ENCODE measurements around the gene FGF23.

- TF ChIP-seq POLR2AphosphoS5 (IDR thresholded peaks at IDR 0.05) (no peak), EZH2 (IDR thresholded peaks at IDR 0.05; ENCODE audit: borderline replicate concordance, insufficient read depth, low read length, poor library complexity, severe bottlenecking) (no peak), CTCF (IDR thresholded peaks at IDR 0.05; ENCODE audit: poor library complexity, severe bottlenecking) (no peak), REST (IDR thresholded peaks at IDR 0.05; ENCODE audit: borderline replicate concordance) (no peak), TAF1 (IDR thresholded peaks at IDR 0.05; ENCODE audit: low read depth) (no peak), EP300 (conservative IDR thresholded peaks at IDR 0.05; ENCODE audit: poor library complexity, severe bottlenecking) (no peak), MXI1 (conservative IDR thresholded peaks at IDR 0.05; ENCODE audit: poor library complexity, severe bottlenecking) (no peak)
Measured at GRCh38 chr12:4392223-4392742, 12.8 kb upstream of the FGF23 start.

All from neural cell (in vitro differentiated cells).